SH-SY5Y (cell line): ENCODE results near the gene SIRPA.

Source experiments
- GATA2 ChIP-seq: IDR thresholded peaks from 2 replicates; pipeline ENCODE4 v1.6.1; 2011; ENCODE audit warnings: mild to moderate bottlenecking, low read depth, low read length
- GATA3 ChIP-seq: IDR thresholded peaks from 2 replicates; pipeline ENCODE4 v1.6.1; 2011; ENCODE audit warnings: low read depth, mild to moderate bottlenecking, low read length, moderate library complexity

GRCh38 chr20:1933465-1933870, 38.3 kb downstream of the SIRPA start:
- TF ChIP-seq GATA2 = no peak; the same call in 1 of the 2 replicates
- no peak for TF ChIP-seq GATA3
